ENCODE data around the gene GSC2. TPM values are rescaled to one million over a fixed set of nuclear protein-coding genes. Genes with fewer than 3 reads are reported as not detected.

The GSC2 gene
- total RNA-seq, 1 experiment from 2014 or later: not detected

Other genes with a start within 250 kb of the GSC2 start
- gene DGCR6, start 244.0 kb downstream of the GSC2 start, total RNA-seq (2014; rRNA removed; shearing (Covaris generic)): 0.36 and 1.2 TPM in 2 replicates
- gene PRODH, start 214.0 kb downstream of the GSC2 start, total RNA-seq (2014; rRNA removed; shearing (Covaris generic)): 0.72 and 6.6 TPM in 2 replicates
- 15.6 and 22.8 TPM in 2 replicates for gene DGCR2, start 27.9 kb downstream of the GSC2 start, total RNA-seq (2014; rRNA removed; shearing (Covaris generic))
- not detected in 2 replicates for gene TSSK2, start 19.0 kb downstream of the GSC2 start, total RNA-seq (2014; rRNA removed; shearing (Covaris generic))
- 12.0 and 12.8 TPM in 2 replicates for gene ESS2, start 5.6 kb downstream of the GSC2 start, total RNA-seq (2014; rRNA removed; shearing (Covaris generic))
- 62.6 and 83.8 TPM in 2 replicates for gene SLC25A1, start 28.4 kb upstream of the GSC2 start, total RNA-seq (2014; rRNA removed; shearing (Covaris generic))
- gene CLTCL1, start 141.4 kb upstream of the GSC2 start, total RNA-seq (2014; rRNA removed; shearing (Covaris generic)): 2.7 and 3.4 TPM in 2 replicates

Measured in A172 (cell line).